ENCODE measurements around the gene CIDEC. TPM values are rescaled to one million over a fixed set of nuclear protein-coding genes. Genes with fewer than 3 reads are reported as not detected.
A peak's percentile ranks its signal among the peaks of the same experiment; 100 is the strongest.

Gene CIDEC
- not detected for total RNA-seq

GRCh38 chr3:9879830-9880549 lies at the start of gene CIDEC:
Gene CIDEC (minus strand): TSS chr3:9880253. CDS start chr3:9878486, 1,767 bp downstream.
- ATAC-seq: no peak

- ATAC-seq: no peak
Measured at GRCh38 chr3:9928158-9928557, 48.1 kb upstream of the CIDEC start.

- no peak for ATAC-seq
Measured at GRCh38 chr3:9918261-9919038, 38.4 kb upstream of the CIDEC start.

GRCh38 chr3:9917820-9918219 lies 37.8 kb upstream of the CIDEC start:
- ATAC-seq: no peak

GRCh38 chr3:9916734-9917680 lies 37.0 kb upstream of the CIDEC start, which contains the start of gene IL17RC:
Gene IL17RC (plus strand): TSS chr3:9917098. CDS start chr3:9917316, 218 bp downstream.
- peak; percentile 95 for ATAC-seq

GRCh38 chr3:9916346-9916733 lies 36.3 kb upstream of the CIDEC start:
- ATAC-seq: peak; percentile 12

- peak; percentile 35 for ATAC-seq
Measured at GRCh38 chr3:9915254-9916141, 35.4 kb upstream of the CIDEC start.

- no peak for ATAC-seq
Measured at GRCh38 chr3:9914559-9915253, 34.7 kb upstream of the CIDEC start.

- ATAC-seq: no peak
Measured at GRCh38 chr3:9914011-9914410, 34.0 kb upstream of the CIDEC start.

GRCh38 chr3:9913601-9914000 lies 33.5 kb upstream of the CIDEC start:
- peak; percentile 29 for ATAC-seq

GRCh38 chr3:9912294-9912935 lies 32.4 kb upstream of the CIDEC start:
- no peak for ATAC-seq

GRCh38 chr3:9911863-9912262 lies 31.8 kb upstream of the CIDEC start:
- no peak for ATAC-seq

- peak; percentile 10 for ATAC-seq
Measured at GRCh38 chr3:9909221-9910013, 29.4 kb upstream of the CIDEC start.

GRCh38 chr3:9908286-9908685 lies 28.2 kb upstream of the CIDEC start:
- ATAC-seq: no peak

- ATAC-seq: no peak
Measured at GRCh38 chr3:9906480-9906879, 26.4 kb upstream of the CIDEC start.

GRCh38 chr3:9903904-9904303 lies 23.9 kb upstream of the CIDEC start:
- no peak for ATAC-seq

- peak; percentile 14 for ATAC-seq
Measured at GRCh38 chr3:9903238-9903624, 23.2 kb upstream of the CIDEC start.

GRCh38 chr3:9902372-9903237 lies 22.6 kb upstream of the CIDEC start, which contains the start of gene IL17RE:
Gene IL17RE (plus strand): TSS chr3:9902848. CDS start chr3:9902933, 85 bp downstream.
- ATAC-seq: peak; percentile 81

- ATAC-seq: no peak
Measured at GRCh38 chr3:9901967-9902366, 21.9 kb upstream of the CIDEC start.
